ENCODE results near the gene PRKRIP1. TPM values are rescaled to one million over a fixed set of nuclear protein-coding genes. Genes with fewer than 3 reads are reported as not detected.
"Not testable (repeated sequence)": the region's sequence is repeated elsewhere in the genome, so short reads cannot be mapped to it uniquely, and the experiment has no call there.

The PRKRIP1 gene
- total RNA-seq, 1 experiment from 2014 or later, result 42.7 TPM

- H3K27me3 ChIP-seq (ENCODE audit: low read length); H3K9me2 ChIP-seq (replicated peaks; ENCODE audit: insufficient read depth, low read length); H3K4me1 ChIP-seq (ENCODE audit: low read length); DNase-seq; H3K9me3 ChIP-seq (ENCODE audit: low read length); H2AFZ ChIP-seq (ENCODE audit: low read length); H3K9ac ChIP-seq (ENCODE audit: low read length); H4K20me1 ChIP-seq (ENCODE audit: insufficient read depth, low read depth, low read length); H3K4me3 ChIP-seq (ENCODE audit: low read length); H3K4me2 ChIP-seq (ENCODE audit: low read depth, low read length, poor library complexity, severe bottlenecking); H3K27ac ChIP-seq (ENCODE audit: low read length): not testable (repeated sequence)
- Histone ChIP-seq H3K36me3 (ENCODE audit: insufficient read depth, low read length) (peaks cover 77% of the 10 kb centered on the region), H3K79me2 (ENCODE audit: low read length) (peaks cover 45% of the 10 kb centered on the region)
These were observed 12.4 kb downstream of the PRKRIP1 start for GRCh38 chr7:102408530-102408929.

- Histone ChIP-seq H3K4me2 (ENCODE audit: low read depth, low read length, poor library complexity, severe bottlenecking) (no peak overlapping the region), H3K9me3 (ENCODE audit: low read length) (no peaks in the 10 kb centered on the region), H3K4me3 (ENCODE audit: low read length) (no peak overlapping the region), H3K9ac (ENCODE audit: low read length) (no peak overlapping the region), H3K27me3 (ENCODE audit: low read length) (no peaks in the 10 kb centered on the region), H3K4me1 (ENCODE audit: low read length) (no peaks in the 10 kb centered on the region), H3K9me2 (replicated peaks; ENCODE audit: insufficient read depth, low read length) (no peaks in the 10 kb centered on the region), H3K36me3 (ENCODE audit: insufficient read depth, low read length) (peaks cover 71% of the 10 kb centered on the region), H2AFZ (ENCODE audit: low read length) (no peak overlapping the region), H3K79me2 (ENCODE audit: low read length) (peaks cover 41% of the 10 kb centered on the region), H3K27ac (ENCODE audit: low read length) (no peak overlapping the region), H4K20me1 (ENCODE audit: insufficient read depth, low read depth, low read length) (0 out of 2 replicates have a peak, but pooled peaks cover 5% of the 10 kb centered on the region)
- no peak for DNase-seq
These were observed 13.2 kb downstream of the PRKRIP1 start for GRCh38 chr7:102409340-102409739.

- Histone ChIP-seq H2AFZ (ENCODE audit: low read length) (no peak overlapping the region), H3K9ac (ENCODE audit: low read length) (no peak overlapping the region), H4K20me1 (ENCODE audit: insufficient read depth, low read depth, low read length) (0 out of 2 replicates have a peak, but pooled peaks cover 5% of the 10 kb centered on the region), H3K9me2 (replicated peaks; ENCODE audit: insufficient read depth, low read length) (no peaks in the 10 kb centered on the region), H3K9me3 (ENCODE audit: low read length) (no peaks in the 10 kb centered on the region), H3K4me2 (ENCODE audit: low read depth, low read length, poor library complexity, severe bottlenecking) (no peak overlapping the region), H3K36me3 (ENCODE audit: insufficient read depth, low read length) (peaks cover 65% of the 10 kb centered on the region), H3K27ac (ENCODE audit: low read length) (no peak overlapping the region), H3K4me1 (ENCODE audit: low read length) (no peaks in the 10 kb centered on the region), H3K4me3 (ENCODE audit: low read length) (no peak overlapping the region), H3K79me2 (ENCODE audit: low read length) (peaks cover 40% of the 10 kb centered on the region), H3K27me3 (ENCODE audit: low read length) (no peaks in the 10 kb centered on the region)
- no peak for DNase-seq
These were observed 14.0 kb downstream of the PRKRIP1 start for GRCh38 chr7:102410123-102410522.

GRCh38 chr7:102410918-102411317 lies 14.8 kb downstream of the PRKRIP1 start:
- no peaks in the 10 kb centered on the region for H3K27me3 ChIP-seq (ENCODE audit: low read length)
- H3K9me3 ChIP-seq (ENCODE audit: low read length), result no peaks in the 10 kb centered on the region
- 0 out of 2 replicates have a peak, but pooled peaks cover 5% of the 10 kb centered on the region for H4K20me1 ChIP-seq (ENCODE audit: insufficient read depth, low read depth, low read length)
- H3K4me3 ChIP-seq (ENCODE audit: low read length), result no peak overlapping the region
- no peak overlapping the region for H3K27ac ChIP-seq (ENCODE audit: low read length)
- DNase-seq, result no peak
- H3K79me2 ChIP-seq (ENCODE audit: low read length), result peaks cover 35% of the 10 kb centered on the region
- H2AFZ ChIP-seq (ENCODE audit: low read length), result no peak overlapping the region
- H3K9me2 ChIP-seq (replicated peaks; ENCODE audit: insufficient read depth, low read length), result no peaks in the 10 kb centered on the region
- H3K36me3 ChIP-seq (ENCODE audit: insufficient read depth, low read length), result peaks cover 57% of the 10 kb centered on the region
- no peaks in the 10 kb centered on the region for H3K4me1 ChIP-seq (ENCODE audit: low read length)
- H3K9ac ChIP-seq (ENCODE audit: low read length), result no peak overlapping the region
- H3K4me2 ChIP-seq (ENCODE audit: low read depth, low read length, poor library complexity, severe bottlenecking), result no peak overlapping the region

GRCh38 chr7:102412548-102412947 lies 16.4 kb downstream of the PRKRIP1 start:
- no peak overlapping the region for H3K9ac ChIP-seq (ENCODE audit: low read length)
- H3K9me3 ChIP-seq (ENCODE audit: low read length), result no peaks in the 10 kb centered on the region
- peaks cover 26% of the 10 kb centered on the region for H3K79me2 ChIP-seq (ENCODE audit: low read length)
- peaks cover 41% of the 10 kb centered on the region for H3K36me3 ChIP-seq (ENCODE audit: insufficient read depth, low read length)
- no peak overlapping the region for H3K27ac ChIP-seq (ENCODE audit: low read length)
- no peak for DNase-seq
- H2AFZ ChIP-seq (ENCODE audit: low read length), result no peak overlapping the region
- no peaks in the 10 kb centered on the region for H3K9me2 ChIP-seq (replicated peaks; ENCODE audit: insufficient read depth, low read length)
- H3K27me3 ChIP-seq (ENCODE audit: low read length), result no peaks in the 10 kb centered on the region
- H4K20me1 ChIP-seq (ENCODE audit: insufficient read depth, low read depth, low read length), result peaks cover 5% of the 10 kb centered on the region; the same call in 1 of the 2 replicates
- no peak overlapping the region for H3K4me3 ChIP-seq (ENCODE audit: low read length)
- H3K4me2 ChIP-seq (ENCODE audit: low read depth, low read length, poor library complexity, severe bottlenecking), result no peak overlapping the region
- H3K4me1 ChIP-seq (ENCODE audit: low read length), result no peaks in the 10 kb centered on the region

- no peak overlapping the region for H3K4me2 ChIP-seq (ENCODE audit: low read depth, low read length, poor library complexity, severe bottlenecking)
- H3K27ac ChIP-seq (ENCODE audit: low read length), result no peak overlapping the region
- peaks cover 36% of the 10 kb centered on the region for H3K36me3 ChIP-seq (ENCODE audit: insufficient read depth, low read length)
- H3K9me3 ChIP-seq (ENCODE audit: low read length), result no peaks in the 10 kb centered on the region
- H3K79me2 ChIP-seq (ENCODE audit: low read length), result peaks cover 20% of the 10 kb centered on the region
- no peak for DNase-seq
- peaks cover 5% of the 10 kb centered on the region; the same call in 1 of the 2 replicates for H4K20me1 ChIP-seq (ENCODE audit: insufficient read depth, low read depth, low read length)
- H3K4me3 ChIP-seq (ENCODE audit: low read length), result no peak overlapping the region
- no peaks in the 10 kb centered on the region for H3K9me2 ChIP-seq (replicated peaks; ENCODE audit: insufficient read depth, low read length)
- H2AFZ ChIP-seq (ENCODE audit: low read length), result no peak overlapping the region
- no peaks in the 10 kb centered on the region for H3K27me3 ChIP-seq (ENCODE audit: low read length)
- no peaks in the 10 kb centered on the region for H3K4me1 ChIP-seq (ENCODE audit: low read length)
- no peak overlapping the region for H3K9ac ChIP-seq (ENCODE audit: low read length)
These were observed 16.9 kb downstream of the PRKRIP1 start for GRCh38 chr7:102413091-102413490.

GRCh38 chr7:102413611-102414010 lies 17.4 kb downstream of the PRKRIP1 start:
- Histone ChIP-seq H3K4me1 (ENCODE audit: low read length) (no peaks in the 10 kb centered on the region), H3K36me3 (ENCODE audit: insufficient read depth, low read length) (peaks cover 36% of the 10 kb centered on the region), H3K9me2 (replicated peaks; ENCODE audit: insufficient read depth, low read length) (no peaks in the 10 kb centered on the region), H4K20me1 (ENCODE audit: insufficient read depth, low read depth, low read length) (peaks cover 5% of the 10 kb centered on the region; the same call in 1 of the 2 replicates), H3K27ac (ENCODE audit: low read length) (no peak overlapping the region), H3K79me2 (ENCODE audit: low read length) (peaks cover 17% of the 10 kb centered on the region), H3K4me2 (ENCODE audit: low read depth, low read length, poor library complexity, severe bottlenecking) (no peak overlapping the region), H2AFZ (ENCODE audit: low read length) (no peak overlapping the region), H3K9me3 (ENCODE audit: low read length) (no peaks in the 10 kb centered on the region), H3K27me3 (ENCODE audit: low read length) (no peaks in the 10 kb centered on the region), H3K9ac (ENCODE audit: low read length) (no peak overlapping the region), H3K4me3 (ENCODE audit: low read length) (no peak overlapping the region)
- DNase-seq, result no peak

GRCh38 chr7:102415685-102416225 lies 19.6 kb downstream of the PRKRIP1 start:
- no peaks in the 10 kb centered on the region for H3K27me3 ChIP-seq (ENCODE audit: low read length)
- no peak overlapping the region for H2AFZ ChIP-seq (ENCODE audit: low read length)
- no peak for DNase-seq
- no peaks in the 10 kb centered on the region for H3K9me3 ChIP-seq (ENCODE audit: low read length)
- H3K36me3 ChIP-seq (ENCODE audit: insufficient read depth, low read length), result peaks cover 23% of the 10 kb centered on the region; the same call in 1 of the 2 replicates
- H3K4me3 ChIP-seq (ENCODE audit: low read length), result no peak overlapping the region
- peaks cover 5% of the 10 kb centered on the region; the same call in 1 of the 2 replicates for H4K20me1 ChIP-seq (ENCODE audit: insufficient read depth, low read depth, low read length)
- no peak overlapping the region for H3K27ac ChIP-seq (ENCODE audit: low read length)
- H3K4me2 ChIP-seq (ENCODE audit: low read depth, low read length, poor library complexity, severe bottlenecking), result no peak overlapping the region
- no peaks in the 10 kb centered on the region for H3K9me2 ChIP-seq (replicated peaks; ENCODE audit: insufficient read depth, low read length)
- no peak overlapping the region for H3K9ac ChIP-seq (ENCODE audit: low read length)
- H3K79me2 ChIP-seq (ENCODE audit: low read length), result peaks cover 9% of the 10 kb centered on the region
- H3K4me1 ChIP-seq (ENCODE audit: low read length), result no peaks in the 10 kb centered on the region
